IPS-18c (cell line): Measurements from ENCODE around the gene CRYBG2.
A peak's percentile ranks its signal among the peaks of the same experiment; 100 is the strongest.

Experiments
- H3K4me3 ChIP-seq: 2 replicates; pipeline ENCODE4 v1.7.0; 2013; ENCODE audit warnings: low read depth, mild to moderate bottlenecking, low read length, moderate library complexity; ENCODE audit not compliant: insufficient read depth
- H3K9me3 ChIP-seq: one replicate; pipeline ENCODE4 v1.6.1; 2013; ENCODE audit warnings: mild to moderate bottlenecking, low read length, moderate library complexity; ENCODE audit not compliant: control insufficient read depth, insufficient read depth

CRYBG2 gene

DNA sequence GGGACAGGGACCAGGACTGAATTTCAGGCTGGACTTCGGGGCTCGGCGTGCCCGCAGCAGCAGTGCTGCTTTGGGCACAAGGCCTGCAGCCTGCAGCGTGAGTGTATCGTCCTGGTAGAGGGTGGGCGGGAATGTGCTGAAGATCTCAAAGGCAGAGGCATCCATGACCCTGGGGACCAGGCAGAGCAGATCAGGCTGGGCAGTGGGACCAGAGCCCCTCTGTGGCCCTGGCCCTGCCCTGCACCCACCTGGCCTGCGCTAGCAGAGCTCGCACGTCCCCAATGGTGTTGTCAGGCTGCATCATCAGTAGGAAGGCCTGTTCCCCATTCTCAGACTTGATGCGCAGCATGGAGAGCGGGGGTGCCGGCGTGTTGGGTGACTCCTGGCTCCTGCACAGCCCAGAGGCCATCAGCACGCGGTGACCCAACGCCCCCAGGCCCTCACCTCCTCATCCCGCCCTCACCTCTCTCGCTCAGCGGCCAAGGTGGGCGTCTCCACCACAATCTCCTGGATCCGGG is 71.5 kb downstream of the CRYBG2 start:
- Histone ChIP-seq H3K9me3 (no peaks in the 10 kb centered on the region), H3K4me3 (no peak overlapping the region; the same call in 1 of the 2 replicates)

DNA sequence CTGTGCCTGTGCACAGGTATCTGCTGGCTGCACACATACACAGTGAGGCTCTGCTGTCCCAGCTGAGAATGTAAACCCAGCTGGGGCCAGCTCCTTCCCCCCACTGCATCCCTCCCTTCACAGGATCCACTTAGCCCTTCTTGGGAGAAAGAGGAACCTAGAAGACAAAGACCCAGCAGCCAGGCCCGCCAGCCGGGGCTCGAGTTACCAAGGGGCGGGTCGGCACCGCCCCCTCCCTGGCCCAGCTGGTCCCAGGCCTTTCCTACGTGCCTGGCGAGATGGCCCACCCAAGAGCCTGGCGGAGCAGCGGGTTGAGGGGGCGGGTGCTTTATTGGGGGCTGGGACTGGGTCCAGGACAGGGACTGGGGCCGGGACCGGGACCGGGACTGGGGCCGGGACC is 72.0 kb downstream of the CRYBG2 start:
- Histone ChIP-seq H3K9me3 (no peaks in the 10 kb centered on the region), H3K4me3 (peak overlapping the region; percentile 40)

DNA sequence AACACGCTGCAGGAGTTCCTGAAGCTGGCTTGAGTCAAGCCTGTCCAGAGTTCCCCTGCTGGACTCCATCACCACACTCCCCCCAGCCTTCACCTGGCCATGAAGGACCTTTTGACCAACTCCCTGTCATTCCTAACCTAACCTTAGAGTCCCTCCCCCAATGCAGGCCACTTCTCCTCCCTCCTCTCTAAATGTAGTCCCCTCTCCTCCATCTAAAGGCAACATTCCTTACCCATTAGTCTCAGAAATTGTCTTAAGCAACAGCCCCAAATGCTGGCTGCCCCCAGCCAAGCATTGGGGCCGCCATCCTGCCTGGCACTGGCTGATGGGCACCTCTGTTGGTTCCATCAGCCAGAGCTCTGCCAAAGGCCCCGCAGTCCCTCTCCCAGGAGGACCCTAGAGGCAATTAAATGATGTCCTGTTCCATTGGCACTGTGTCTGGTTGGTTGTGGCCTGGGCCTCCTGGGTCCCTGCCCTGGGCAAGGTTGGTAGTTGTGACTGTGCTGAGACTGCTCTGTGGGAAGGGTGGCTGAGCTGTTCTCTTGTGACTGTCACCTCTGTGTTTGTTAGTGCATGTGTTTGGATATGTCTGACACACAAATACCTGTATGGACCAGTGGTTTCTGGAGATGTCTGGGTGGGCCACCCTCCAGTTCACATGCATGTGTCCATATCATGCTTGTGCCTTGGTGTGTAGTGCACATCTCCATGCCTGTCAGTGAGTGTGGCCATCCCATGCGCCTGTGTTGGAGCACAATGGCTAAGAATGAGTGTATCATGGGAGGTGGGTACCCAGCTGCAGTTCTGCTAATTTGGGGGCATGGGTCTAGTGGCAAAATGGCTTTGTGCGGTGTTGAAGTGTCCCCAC is 72.6 kb downstream of the CRYBG2 start:
- Histone ChIP-seq H3K9me3 (no peaks in the 10 kb centered on the region), H3K4me3 (peak overlapping the region; percentile 40)

DNA sequence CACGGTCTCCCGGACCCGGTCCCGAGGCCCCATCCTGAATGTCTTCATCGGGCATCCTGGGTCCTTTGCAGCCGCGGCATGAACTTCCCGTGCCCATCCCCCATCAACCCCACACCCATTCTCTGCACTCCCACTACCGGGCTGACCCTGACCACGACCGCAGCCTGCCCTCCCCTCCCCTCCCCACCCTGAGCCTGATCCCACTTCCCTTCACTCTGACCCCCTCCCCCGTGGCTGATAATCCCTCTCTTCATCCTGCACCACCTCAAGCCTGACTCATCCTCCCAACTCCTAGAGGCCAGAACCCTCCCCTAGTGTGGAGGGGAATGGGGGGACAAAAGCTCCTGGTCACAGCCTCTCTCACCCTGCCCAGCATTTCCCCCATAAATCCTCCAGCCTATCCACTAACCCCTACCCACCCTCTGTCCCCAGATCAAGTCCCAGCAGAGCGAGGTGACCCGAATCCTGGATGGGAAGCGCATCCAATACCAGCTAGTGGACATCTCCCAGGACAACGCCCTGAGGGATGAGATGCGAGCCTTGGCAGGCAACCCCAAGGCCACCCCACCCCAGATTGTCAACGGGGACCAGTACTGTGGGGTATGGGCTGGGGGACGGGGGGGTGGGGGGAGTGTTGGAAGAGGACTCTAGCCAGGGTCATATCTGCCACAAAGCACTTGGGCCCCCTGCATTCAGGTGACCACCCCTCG is 73.4 kb downstream of the CRYBG2 start:
- no peaks in the 10 kb centered on the region for H3K9me3 ChIP-seq

DNA sequence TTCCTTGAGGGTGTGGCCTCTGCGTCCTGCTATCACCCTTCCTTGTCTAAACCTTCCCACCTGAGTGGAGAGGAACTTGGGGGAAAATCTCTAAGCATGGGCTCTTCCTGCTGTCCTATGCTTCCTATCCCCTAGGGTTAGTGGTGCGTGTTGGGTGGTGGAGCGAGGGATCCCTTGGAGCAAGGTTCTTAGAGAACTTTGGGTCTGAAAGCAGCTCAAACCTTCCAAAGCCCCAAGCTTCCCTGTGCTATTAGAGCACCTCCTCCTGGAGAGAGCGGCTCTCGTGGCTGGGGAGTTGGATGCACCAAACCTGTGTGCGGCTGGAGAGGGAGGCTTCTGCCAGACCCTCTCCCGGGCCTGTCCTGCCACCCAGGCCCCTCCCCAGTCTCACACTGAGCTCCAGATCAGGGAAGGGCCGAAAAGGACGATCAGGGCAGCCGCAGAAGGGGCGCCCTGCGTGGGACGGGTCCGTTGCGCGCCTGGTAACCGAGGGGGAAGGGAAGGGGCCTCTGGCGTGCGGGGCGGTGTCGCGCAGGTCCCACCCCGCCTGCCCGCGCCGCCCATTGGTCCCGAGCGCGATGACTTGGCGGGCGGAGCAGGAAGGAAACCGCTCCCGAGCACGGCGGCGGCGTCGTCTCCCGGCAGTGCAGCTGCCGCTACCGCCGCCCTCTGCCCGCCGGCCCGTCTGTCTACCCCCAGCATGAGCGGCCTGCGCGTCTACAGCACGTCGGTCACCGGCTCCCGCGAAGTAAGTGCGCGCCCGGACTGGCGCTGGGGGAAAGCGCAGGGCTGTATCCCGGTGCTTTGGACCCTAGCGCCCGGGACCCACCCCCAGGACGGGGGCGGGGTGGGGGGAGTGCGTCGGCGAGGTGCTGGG is 74.2 kb downstream of the CRYBG2 start, which contains the start of gene SH3BGRL3:
Gene SH3BGRL3, plus strand, starts transcription at position 631 of the 877 bp plus-strand sequence. Its CDS starts 70 bp downstream, at position 701.
- Histone ChIP-seq H3K9me3 (no peaks in the 10 kb centered on the region), H3K4me3 (peak within 1 kb of the TSS; percentile 69)

More for the DNA sequence above, 73.4 kb downstream of the CRYBG2 start:
- H3K4me3 ChIP-seq: peak overlapping the region; percentile 69

DNA sequence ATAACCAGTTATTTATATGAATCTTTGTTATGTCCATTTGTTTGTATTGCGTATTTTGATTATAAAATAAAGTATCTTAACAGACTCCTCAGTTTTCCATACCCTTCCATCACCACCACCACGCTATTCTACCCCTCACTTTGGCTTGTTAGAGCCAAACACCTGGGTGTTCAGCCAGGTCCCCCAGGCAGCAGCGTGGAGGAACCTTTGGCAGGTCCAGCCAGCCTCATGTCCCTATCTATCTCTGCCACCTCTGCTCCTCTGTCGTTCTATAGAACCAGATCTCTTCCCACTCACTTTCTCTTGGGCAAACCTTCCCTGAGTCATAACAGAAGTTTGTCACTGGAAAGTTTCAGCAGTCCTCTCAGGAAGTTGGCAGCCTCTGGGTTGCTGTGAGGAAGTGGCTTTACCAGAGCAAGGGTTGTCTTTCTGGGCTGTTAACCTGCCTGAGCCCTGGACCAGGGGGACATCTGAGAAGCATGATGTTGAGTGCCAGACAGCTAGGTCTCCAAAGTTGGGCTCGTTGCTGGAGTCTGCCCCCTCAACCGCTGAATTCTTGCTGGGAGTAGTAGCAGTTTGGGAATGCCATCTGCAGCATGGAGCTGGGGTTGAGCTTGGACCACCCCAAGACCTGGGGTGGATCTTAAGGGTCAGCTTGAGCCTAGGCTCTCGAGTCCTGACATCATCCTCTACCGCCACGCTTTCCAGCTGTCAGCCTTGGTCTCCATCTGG is 75.0 kb downstream of the CRYBG2 start:
- peak overlapping the region; percentile 69 for H3K4me3 ChIP-seq
- no peaks in the 10 kb centered on the region for H3K9me3 ChIP-seq

DNA sequence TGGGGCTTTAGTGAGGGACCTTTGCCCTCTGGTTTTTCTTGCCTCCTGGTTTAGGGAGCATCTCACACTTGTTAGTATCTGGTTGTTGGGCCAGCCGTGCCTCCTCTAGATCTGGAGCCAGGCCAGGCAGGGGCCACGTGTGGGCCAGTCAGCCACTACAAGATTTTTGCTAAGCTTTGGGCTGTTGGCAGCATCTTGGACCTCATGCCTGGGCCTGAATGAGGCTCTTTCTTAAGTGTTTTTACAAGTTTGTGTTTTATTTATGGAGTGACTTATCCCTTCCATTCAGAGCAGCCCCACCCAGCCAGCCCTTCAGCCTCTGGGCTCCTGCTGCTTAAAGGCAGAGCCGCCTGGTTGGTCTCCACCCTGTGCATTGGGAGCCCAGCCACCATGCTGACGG is 75.6 kb downstream of the CRYBG2 start:
- Histone ChIP-seq H3K9me3 (no peaks in the 10 kb centered on the region), H3K4me3 (no peak overlapping the region)

DNA sequence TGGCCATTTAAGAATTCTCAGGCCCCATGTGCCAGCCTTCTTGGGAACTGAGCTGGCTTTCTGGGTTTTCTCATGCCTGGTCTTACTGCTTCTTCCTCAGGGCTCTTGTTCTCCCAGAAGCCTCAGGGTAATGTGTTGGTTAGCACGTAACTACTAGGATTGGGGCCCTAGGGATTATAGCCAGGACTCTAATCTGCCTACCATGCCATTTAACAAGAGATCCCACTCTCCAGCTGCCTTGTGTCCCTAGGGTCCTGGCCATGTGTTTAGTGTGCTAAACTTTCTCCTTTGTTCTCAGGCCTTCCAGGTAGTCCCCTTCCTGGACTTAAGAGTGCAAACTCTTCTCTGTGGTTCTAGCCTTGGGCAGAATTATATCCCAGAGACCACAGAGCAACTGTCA is 76.2 kb downstream of the CRYBG2 start:
- no peak overlapping the region for H3K4me3 ChIP-seq

DNA sequence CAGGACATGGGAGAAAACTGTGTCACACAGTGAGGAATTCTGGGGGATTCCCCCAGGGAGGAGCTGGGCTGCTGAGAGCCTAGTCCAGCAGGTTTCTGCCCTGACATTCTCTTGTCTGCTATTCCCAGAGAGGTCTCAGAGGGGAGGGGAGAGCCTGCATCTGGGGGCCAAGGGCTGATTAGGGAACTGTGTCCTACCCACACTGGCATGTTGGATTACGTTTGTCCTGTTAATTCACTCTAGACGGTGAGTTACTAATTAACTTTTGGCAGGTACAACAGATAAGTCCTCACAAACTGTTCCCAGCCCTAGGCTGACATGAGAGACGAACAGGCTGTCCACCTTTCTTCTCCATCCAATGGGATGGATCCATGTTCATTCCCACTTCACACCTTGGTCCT is 76.7 kb downstream of the CRYBG2 start:
- no peaks in the 10 kb centered on the region for H3K9me3 ChIP-seq
- H3K4me3 ChIP-seq: no peak overlapping the region

More for the DNA sequence above, 76.2 kb downstream of the CRYBG2 start:
- no peaks in the 10 kb centered on the region for H3K9me3 ChIP-seq

DNA sequence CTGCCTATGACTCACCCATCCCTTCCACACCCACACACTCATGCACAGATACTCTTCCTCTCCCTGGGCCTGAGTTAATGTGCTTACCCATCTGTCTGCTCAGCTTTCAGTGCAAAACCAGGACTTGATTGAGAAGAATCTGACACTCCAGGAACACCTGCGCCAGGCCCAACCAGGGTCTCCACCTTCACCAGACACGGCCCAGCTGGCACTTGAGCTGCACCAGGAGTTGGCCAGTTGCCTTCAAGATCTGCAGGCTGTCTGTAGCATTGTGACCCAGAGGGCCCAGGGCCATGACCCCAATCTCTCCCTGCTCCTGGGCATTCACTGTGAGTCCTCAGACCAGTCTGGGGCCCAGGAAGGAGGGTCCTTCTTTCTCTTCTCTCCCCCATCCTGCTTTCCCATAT is 77.5 kb downstream of the CRYBG2 start:
- Histone ChIP-seq H3K9me3 (no peaks in the 10 kb centered on the region), H3K4me3 (no peak overlapping the region)

DNA sequence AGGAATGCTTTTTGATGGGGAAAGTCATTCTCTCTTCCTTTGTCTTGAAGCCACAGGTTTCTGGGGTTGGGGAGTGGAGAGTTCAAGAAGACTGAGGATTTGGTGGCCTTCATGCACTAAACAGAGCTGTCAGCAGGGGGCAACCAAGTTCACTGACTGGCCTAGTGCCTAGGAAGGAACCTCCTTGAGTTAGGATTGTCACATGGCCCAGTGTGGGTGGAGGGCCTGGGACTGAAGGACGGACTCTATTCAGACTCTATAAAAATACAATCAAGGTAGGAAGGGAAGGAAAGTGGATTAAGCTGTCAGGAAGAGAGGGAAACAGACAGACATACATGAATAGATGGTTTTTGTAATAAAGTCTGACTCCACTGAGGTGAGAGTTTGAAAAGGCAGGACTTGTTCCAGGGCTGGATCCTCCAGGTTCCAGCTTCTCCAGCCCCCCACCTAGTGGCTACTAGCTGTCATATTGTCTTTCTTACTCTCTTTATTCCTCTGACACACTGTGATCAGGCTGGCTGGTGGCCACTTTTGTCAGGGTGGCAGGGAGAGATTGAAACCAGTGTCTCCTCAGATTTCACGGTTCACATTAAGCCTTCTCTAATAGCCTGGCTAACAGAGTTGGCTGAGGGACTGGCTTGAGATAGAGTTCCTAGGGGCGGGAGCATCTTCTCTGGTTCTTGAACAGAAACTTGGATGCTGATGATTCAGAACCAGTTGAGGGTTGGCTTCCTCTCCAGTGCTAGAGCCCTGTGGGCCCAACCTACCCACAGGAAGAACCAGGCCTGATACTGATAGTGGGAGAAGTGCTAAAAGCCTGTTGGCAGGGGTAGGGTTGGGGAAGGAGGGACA is 78.1 kb downstream of the CRYBG2 start:
- Histone ChIP-seq H3K4me3 (no peak overlapping the region), H3K9me3 (no peaks in the 10 kb centered on the region)

DNA sequence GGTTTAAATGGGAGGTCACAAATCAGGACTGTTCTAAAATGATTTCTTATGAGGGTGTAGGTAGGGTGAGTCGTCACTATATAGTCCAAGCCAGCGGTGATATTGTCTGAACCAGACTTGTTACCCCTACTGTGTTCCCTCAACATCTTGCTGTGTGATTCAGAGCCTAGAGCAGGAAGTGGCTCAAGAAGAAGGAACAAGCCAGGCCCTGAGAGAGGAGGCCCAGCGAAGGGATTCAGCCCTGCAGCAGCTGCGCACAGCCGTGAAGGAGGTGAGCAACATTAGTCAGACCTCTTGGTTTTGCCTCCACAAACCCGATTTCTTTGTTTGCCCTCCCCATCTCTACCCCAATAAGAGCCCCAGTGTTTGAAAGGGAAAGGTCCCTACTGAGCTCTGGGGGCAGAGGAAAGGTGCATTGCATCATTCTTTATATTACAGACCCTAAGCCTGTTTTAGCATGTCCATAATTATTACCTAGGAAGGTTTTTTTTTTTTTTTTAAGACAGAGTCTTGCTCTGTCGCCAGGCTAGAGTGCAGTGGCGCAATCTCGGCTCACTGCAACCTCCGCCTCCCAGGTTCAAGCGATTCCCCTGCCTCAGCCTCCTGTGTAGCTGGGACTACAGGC is 79.0 kb downstream of the CRYBG2 start:
- Histone ChIP-seq H3K4me3 (no peak overlapping the region), H3K9me3 (no peaks in the 10 kb centered on the region)
